D721Med (cell line): ENCODE data around the gene DDIT4.

Source experiments
- DNase-seq: peaks from one replicate; pipeline ENCODE4 v3.0.0; 2011; ENCODE audit warnings: low spot score; ENCODE audit not compliant: insufficient read length
- FAIRE-seq: peaks from 2 replicates; lab custom pipeline; 2011; peaks lifted over from hg19 to GRCh38; lab: Jason Lieb, UNC
- TF ChIP-seq, protein P1 (sequence below): IDR thresholded peaks from 2 replicates; pipeline ENCODE4 v1.5.1; 2012; ENCODE audit warnings: mild to moderate bottlenecking, control low read depth; ENCODE audit not compliant: insufficient read depth; ENCODE audit errors: missing control alignments

Gene DDIT4

DNA sequence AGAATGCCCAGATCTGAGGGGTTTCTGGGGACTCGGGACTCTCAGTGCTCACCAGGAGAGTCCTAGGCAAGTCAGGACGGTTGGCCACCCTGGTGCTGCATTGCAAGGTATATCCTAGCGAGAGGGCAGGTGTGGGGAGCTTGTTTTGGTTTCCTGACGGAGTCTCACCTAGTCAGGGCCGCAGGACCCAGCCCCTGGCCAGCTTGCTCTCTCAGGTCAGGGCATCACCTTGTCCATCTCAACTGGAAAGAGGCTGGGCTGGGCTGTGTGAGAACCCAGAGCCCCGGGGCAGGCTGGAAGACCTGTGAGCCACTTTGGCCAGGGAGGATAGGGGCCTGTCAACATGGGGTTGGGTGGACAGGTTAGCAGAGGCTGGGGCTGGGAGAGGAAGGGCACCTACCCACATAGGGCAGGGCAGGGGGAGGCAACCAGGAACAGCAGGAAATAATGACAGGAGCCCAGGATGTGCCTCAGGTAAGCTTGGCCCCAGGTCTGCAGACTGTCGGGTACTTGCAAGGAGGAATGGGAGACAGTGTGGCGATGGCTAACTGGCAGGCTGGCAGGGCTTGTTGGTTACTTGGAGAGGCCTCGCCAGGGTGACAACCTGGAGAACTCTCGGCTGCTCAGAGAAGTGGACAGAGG, 49.5 kb downstream of the DDIT4 start:
- TF ChIP-seq, protein P1, sequence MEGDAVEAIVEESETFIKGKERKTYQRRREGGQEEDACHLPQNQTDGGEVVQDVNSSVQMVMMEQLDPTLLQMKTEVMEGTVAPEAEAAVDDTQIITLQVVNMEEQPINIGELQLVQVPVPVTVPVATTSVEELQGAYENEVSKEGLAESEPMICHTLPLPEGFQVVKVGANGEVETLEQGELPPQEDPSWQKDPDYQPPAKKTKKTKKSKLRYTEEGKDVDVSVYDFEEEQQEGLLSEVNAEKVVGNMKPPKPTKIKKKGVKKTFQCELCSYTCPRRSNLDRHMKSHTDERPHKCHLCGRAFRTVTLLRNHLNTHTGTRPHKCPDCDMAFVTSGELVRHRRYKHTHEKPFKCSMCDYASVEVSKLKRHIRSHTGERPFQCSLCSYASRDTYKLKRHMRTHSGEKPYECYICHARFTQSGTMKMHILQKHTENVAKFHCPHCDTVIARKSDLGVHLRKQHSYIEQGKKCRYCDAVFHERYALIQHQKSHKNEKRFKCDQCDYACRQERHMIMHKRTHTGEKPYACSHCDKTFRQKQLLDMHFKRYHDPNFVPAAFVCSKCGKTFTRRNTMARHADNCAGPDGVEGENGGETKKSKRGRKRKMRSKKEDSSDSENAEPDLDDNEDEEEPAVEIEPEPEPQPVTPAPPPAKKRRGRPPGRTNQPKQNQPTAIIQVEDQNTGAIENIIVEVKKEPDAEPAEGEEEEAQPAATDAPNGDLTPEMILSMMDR, result no peak
- no peak for FAIRE-seq
- DNase-seq, result no peak

DNA sequence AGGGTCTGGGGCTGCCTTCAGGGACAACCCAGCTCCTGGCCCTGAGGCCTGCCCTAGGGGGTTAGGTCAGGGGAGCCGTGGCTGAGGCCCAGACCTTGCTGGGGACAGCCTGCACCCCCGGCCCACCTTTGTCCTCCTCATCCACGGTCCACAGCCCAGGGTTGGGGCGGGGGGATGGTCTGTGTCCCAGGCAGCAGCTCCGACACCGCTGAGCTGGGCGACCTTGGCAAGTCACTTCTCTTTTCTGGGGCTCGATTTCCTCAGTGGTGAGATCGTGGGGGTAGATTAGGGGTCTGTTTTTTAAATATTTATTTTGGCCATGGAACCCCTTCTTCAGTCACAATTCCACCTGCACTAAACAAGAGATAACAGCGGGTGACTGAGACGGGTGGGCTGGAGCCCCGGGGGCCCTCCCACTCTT, 50.1 kb downstream of the DDIT4 start:
- FAIRE-seq, result no peak
- DNase-seq, result no peak
- TF ChIP-seq, protein P1, result no peak
